Astrocyte (in vitro differentiated cells and primary cell): ENCODE measurements around the gene HELQ. TPM values are rescaled to one million over a fixed set of nuclear protein-coding genes. Genes with fewer than 3 reads are reported as not detected.
A peak's percentile ranks its signal among the peaks of the same experiment; 100 is the strongest.

Source experiments
- DNase-seq: peaks from one replicate; pipeline ENCODE4 v3.0.0-alpha.2; 2010; ENCODE audit warnings: low read depth
- FAIRE-seq: peaks from 2 replicates; lab custom pipeline; 2011; peaks lifted over from hg19 to GRCh38; lab: Jason Lieb, UNC
- H2AFZ ChIP-seq: 2 replicates; pipeline ENCODE4 v1.6.0; 2012; ENCODE audit warnings: low read depth, low read length, inconsistent platforms
- H3K27ac ChIP-seq: 2 replicates; pipeline ENCODE4 v1.5.1; 2011; ENCODE audit warnings: low read depth, low read length, inconsistent platforms
- H3K27me3 ChIP-seq: 2 replicates; pipeline ENCODE4 v1.6.0; 2011; ENCODE audit warnings: low read length, inconsistent platforms; ENCODE audit not compliant: insufficient read depth
- H3K36me3 ChIP-seq: 2 replicates; pipeline ENCODE4 v1.5.1; 2011; ENCODE audit warnings: low read length, inconsistent platforms; ENCODE audit not compliant: insufficient read depth
- H3K4me1 ChIP-seq: 2 replicates; pipeline ENCODE4 v1.5.1; 2011; ENCODE audit warnings: low read length, inconsistent platforms; ENCODE audit not compliant: insufficient read depth
- H3K4me2 ChIP-seq: 2 replicates; pipeline ENCODE4 v1.6.0; 2012; ENCODE audit warnings: low read length, inconsistent platforms
- H3K4me3 ChIP-seq: 2 replicates; pipeline ENCODE4 v1.5.1; 2011; ENCODE audit warnings: low read depth, mild to moderate bottlenecking, low read length, inconsistent platforms; ENCODE audit not compliant: insufficient read depth
- H3K79me2 ChIP-seq: 2 replicates; pipeline ENCODE4 v1.6.0; 2012; ENCODE audit warnings: mild to moderate bottlenecking, low read length, inconsistent platforms; ENCODE audit not compliant: insufficient read depth
- H3K9ac ChIP-seq: 2 replicates; pipeline ENCODE4 v1.6.0; 2012; ENCODE audit warnings: mild to moderate bottlenecking, low read length, inconsistent platforms
- H3K9me3 ChIP-seq: 2 replicates; pipeline ENCODE4 v1.5.1; 2012; ENCODE audit warnings: low read depth, mild to moderate bottlenecking, low read length, inconsistent platforms; ENCODE audit not compliant: insufficient read depth
- H4K20me1 ChIP-seq: 2 replicates; pipeline ENCODE4 v1.6.0; 2012; ENCODE audit warnings: low read length, inconsistent platforms; ENCODE audit not compliant: insufficient read depth
- H3K27ac Mint-ChIP-seq: one replicate; pipeline ENCODE4 v1.8.0; 2021; ENCODE audit warnings: mild to moderate bottlenecking, mixed read lengths; ENCODE audit not compliant: unreplicated experiment
- H3K27me3 Mint-ChIP-seq: one replicate; pipeline ENCODE4 v1.8.0; 2021; ENCODE audit warnings: low read depth, mixed read lengths; ENCODE audit not compliant: unreplicated experiment
- H3K36me3 Mint-ChIP-seq: one replicate; pipeline ENCODE4 v1.8.0; 2021; ENCODE audit warnings: low read depth, mixed read lengths; ENCODE audit not compliant: unreplicated experiment
- H3K4me1 Mint-ChIP-seq: one replicate; pipeline ENCODE4 v1.8.0; 2021; ENCODE audit warnings: low read depth, mixed read lengths; ENCODE audit not compliant: unreplicated experiment
- H3K4me3 Mint-ChIP-seq: one replicate; pipeline ENCODE4 v1.8.0; 2021; ENCODE audit warnings: mild to moderate bottlenecking, moderate library complexity, mixed read lengths; ENCODE audit not compliant: unreplicated experiment
- H3K9me3 Mint-ChIP-seq: one replicate; pipeline ENCODE4 v1.8.0; 2021; ENCODE audit warnings: mild to moderate bottlenecking, mixed read lengths; ENCODE audit not compliant: unreplicated experiment
- EZH2 ChIP-seq: IDR thresholded peaks from 2 replicates; pipeline ENCODE4 v1.6.1; 2012; ENCODE audit warnings: mild to moderate bottlenecking, low read length, inconsistent platforms; ENCODE audit not compliant: insufficient read depth
- total RNA-seq: library from RNA; stranded (reverse); gene quantifications from 2 replicates; pipeline ENCODE4 v1.2.1, GENCODE V29; 2021
- TF ChIP-seq, protein P1 (sequence below): IDR thresholded peaks from 2 replicates; pipeline ENCODE4 v1.5.1; 2011; ENCODE audit warnings: low read depth, mild to moderate bottlenecking, inconsistent platforms, low read length, moderate library complexity; ENCODE audit not compliant: insufficient read depth

Gene HELQ
- total RNA-seq, 1 donor from 2014 or later = 9.4 TPM

DNA sequence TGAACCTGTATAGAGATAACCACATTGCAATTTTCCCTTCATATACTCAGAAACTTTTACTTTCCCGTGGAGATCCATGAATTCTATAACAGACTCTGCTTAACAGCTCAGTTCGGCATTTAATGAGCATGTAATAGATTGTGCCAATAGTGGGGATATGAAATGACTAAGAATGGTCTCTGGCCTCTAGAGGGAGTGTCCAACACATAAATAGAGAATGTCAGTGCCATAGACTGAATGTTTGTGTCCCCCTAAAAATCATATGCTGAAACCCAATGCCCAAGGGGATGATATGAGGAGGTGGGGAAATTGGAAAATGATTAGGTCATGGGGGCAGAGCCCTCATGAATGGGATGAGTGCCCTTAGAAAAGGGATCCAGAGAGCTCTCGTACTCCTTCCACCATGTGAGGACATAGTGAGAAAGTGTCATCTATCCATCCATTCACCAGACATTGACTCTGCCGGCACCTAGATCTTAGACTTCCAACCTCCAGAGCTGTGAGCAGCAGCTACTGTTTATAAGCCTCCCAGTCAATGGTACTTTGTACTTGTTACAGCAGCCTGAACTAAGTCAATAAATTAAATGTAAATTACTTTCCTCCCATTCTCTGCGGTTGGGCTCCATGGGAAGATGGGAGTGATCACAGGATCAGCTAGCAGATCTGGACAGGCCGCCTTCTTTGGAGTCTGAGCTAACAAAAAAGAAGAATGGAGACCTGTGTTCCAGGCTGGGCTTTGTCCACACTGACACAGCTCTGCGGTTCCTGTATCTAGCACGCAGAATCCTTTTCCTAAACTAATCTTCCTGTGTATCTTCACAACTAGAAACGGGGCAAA is 92.9 kb downstream of the HELQ start:
- Histone ChIP-seq H3K27me3 (no peaks in the 10 kb centered on the region), H3K9ac (no peak overlapping the region), H3K4me3 (no peak overlapping the region), H3K9me3 (no peaks in the 10 kb centered on the region), H3K27ac (no peak overlapping the region), H2AFZ (peak overlapping the region; percentile 19), H3K36me3 (no peaks in the 10 kb centered on the region), H3K4me2 (no peak overlapping the region), H3K4me1 (peaks cover 7% of the 10 kb centered on the region), H4K20me1 (no peaks in the 10 kb centered on the region), H3K79me2 (no peaks in the 10 kb centered on the region)
- peaks cover 5% of the 10 kb centered on the region for H3K27me3 Mint-ChIP-seq
- no peak overlapping the region for H3K4me3 Mint-ChIP-seq
- DNase-seq (peak; percentile 47), FAIRE-seq (no peak)
- no peak overlapping the region for H3K27ac Mint-ChIP-seq
- H3K36me3 Mint-ChIP-seq = no peaks in the 10 kb centered on the region
- TF ChIP-seq EZH2 = no peak
- TF ChIP-seq, protein P1, sequence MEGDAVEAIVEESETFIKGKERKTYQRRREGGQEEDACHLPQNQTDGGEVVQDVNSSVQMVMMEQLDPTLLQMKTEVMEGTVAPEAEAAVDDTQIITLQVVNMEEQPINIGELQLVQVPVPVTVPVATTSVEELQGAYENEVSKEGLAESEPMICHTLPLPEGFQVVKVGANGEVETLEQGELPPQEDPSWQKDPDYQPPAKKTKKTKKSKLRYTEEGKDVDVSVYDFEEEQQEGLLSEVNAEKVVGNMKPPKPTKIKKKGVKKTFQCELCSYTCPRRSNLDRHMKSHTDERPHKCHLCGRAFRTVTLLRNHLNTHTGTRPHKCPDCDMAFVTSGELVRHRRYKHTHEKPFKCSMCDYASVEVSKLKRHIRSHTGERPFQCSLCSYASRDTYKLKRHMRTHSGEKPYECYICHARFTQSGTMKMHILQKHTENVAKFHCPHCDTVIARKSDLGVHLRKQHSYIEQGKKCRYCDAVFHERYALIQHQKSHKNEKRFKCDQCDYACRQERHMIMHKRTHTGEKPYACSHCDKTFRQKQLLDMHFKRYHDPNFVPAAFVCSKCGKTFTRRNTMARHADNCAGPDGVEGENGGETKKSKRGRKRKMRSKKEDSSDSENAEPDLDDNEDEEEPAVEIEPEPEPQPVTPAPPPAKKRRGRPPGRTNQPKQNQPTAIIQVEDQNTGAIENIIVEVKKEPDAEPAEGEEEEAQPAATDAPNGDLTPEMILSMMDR = peak; percentile 42
- H3K9me3 Mint-ChIP-seq = no peaks in the 10 kb centered on the region
- peaks cover 7% of the 10 kb centered on the region for H3K4me1 Mint-ChIP-seq

DNA sequence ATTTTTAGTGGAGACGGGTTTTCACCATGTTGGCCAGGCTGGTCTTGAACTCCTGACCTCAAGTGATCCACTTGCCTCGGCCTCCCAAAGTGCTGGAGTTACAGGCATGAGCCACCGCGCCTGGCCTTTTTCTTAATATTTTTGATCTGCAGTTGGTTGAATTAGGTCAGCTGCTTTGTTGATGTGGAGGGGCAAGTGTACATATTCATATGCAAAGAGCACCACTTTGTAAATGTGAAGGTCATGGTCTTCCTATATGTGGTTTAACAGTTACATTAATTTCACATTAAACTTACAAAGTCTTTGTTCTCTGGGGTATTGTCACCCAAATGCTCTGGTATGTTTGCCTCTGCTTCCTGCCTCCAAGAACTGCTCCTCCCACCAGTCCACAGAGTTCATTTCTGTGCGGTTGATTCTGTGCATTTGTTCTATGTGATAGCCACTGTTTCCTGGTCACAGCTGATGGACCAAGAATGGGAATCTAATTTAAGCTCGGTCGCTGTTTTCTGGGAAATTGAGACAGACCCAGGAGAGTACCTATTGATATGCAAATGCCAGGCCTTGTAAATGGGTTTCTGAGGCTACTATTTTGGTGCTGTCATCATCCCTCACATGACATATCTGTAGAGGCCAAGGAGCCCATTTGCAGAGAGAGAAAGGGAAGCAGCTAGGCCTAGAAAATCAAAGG is 94.1 kb downstream of the HELQ start:
- H3K9me3 ChIP-seq = no peaks in the 10 kb centered on the region
- no peak overlapping the region for H3K27ac Mint-ChIP-seq
- H3K4me2 ChIP-seq = no peak overlapping the region
- H2AFZ ChIP-seq = peak overlapping the region; percentile 2
- H3K4me3 Mint-ChIP-seq = no peak overlapping the region
- FAIRE-seq = no peak
- no peaks in the 10 kb centered on the region for H3K9me3 Mint-ChIP-seq
- no peak overlapping the region for H3K9ac ChIP-seq
- DNase-seq = no peak
- peaks cover 18% of the 10 kb centered on the region for H3K4me1 Mint-ChIP-seq
- no peaks in the 10 kb centered on the region for H3K36me3 Mint-ChIP-seq
- no peaks in the 10 kb centered on the region for H4K20me1 ChIP-seq
- peaks cover 4% of the 10 kb centered on the region for H3K27me3 Mint-ChIP-seq
- no peaks in the 10 kb centered on the region for H3K79me2 ChIP-seq
- H3K27me3 ChIP-seq = no peaks in the 10 kb centered on the region
- TF ChIP-seq, protein P1 = no peak
- TF ChIP-seq EZH2 = no peak
- H3K4me3 ChIP-seq = no peak overlapping the region
- H3K4me1 ChIP-seq = peaks cover 19% of the 10 kb centered on the region
- no peaks in the 10 kb centered on the region for H3K36me3 ChIP-seq
- no peak overlapping the region for H3K27ac ChIP-seq
